WTC11 (cell line): ENCODE results near the gene CAMTA1. TPM values are rescaled to one million over a fixed set of nuclear protein-coding genes. Genes with fewer than 3 reads are reported as not detected.

Experiments used
- ATAC-seq: fragments of 200-7000 bp; cut with Tn5 transposase; 2 replicates; pipeline ENCODE4 v1.10.0; 2021; ENCODE audit warnings: mild to moderate bottlenecking, moderate library complexity
- CTCF ChIA-PET: fragments of 300-600 bp; sonication (Branson Sonifier 250); formaldehyde crosslinking; loops from one replicate; lab custom pipeline; 2021; ENCODE audit warnings: antibody characterized with exemption; lab: Charles Lee
- POLR2A ChIA-PET: fragments of 350-600 bp; sonication (Branson Sonifier 250); formaldehyde crosslinking; loops from one replicate; lab custom pipeline; 2021; ENCODE audit warnings: antibody characterized with exemption; lab: Charles Lee
- DNase-seq: peaks from one replicate; pipeline ENCODE4 v3.0.0; 2021; ENCODE audit warnings: low spot score
- H3K27ac Mint-ChIP-seq: 2 replicates; pipeline ENCODE4 v1.8.0; 2021; ENCODE audit warnings: mixed read lengths
- H3K27me3 Mint-ChIP-seq: 2 replicates; pipeline ENCODE4 v1.8.0; 2021; ENCODE audit warnings: low read depth, mild to moderate bottlenecking, moderate library complexity, mixed read lengths
- H3K36me3 Mint-ChIP-seq: 2 replicates; pipeline ENCODE4 v1.8.0; 2021; ENCODE audit warnings: mixed read lengths
- H3K4me1 Mint-ChIP-seq: 2 replicates; pipeline ENCODE4 v1.8.0; 2022; ENCODE audit warnings: mixed read lengths
- H3K4me3 Mint-ChIP-seq: 2 replicates; pipeline ENCODE4 v1.8.0; 2021; ENCODE audit warnings: mild to moderate bottlenecking, moderate library complexity, mixed read lengths
- H3K9me3 Mint-ChIP-seq: 2 replicates; pipeline ENCODE4 v1.8.0; 2021; ENCODE audit warnings: mixed read lengths
- ATF1 ChIP-seq: sonication (generic); formaldehyde crosslinking; IDR thresholded peaks from 2 replicates; pipeline ENCODE4 v1.8.1; 2023; ENCODE audit warnings: mild to moderate bottlenecking, moderate library complexity, missing genetic modification reagents
- CREM ChIP-seq: sonication (generic); formaldehyde crosslinking; IDR thresholded peaks from 2 replicates; pipeline ENCODE4 v1.8.1; 2022; ENCODE audit warnings: mild to moderate bottlenecking, missing genetic modification reagents, moderate library complexity
- FOXP1 ChIP-seq: sonication (generic); formaldehyde crosslinking; IDR thresholded peaks from 2 replicates; pipeline ENCODE4 v1.8.0; 2022; ENCODE audit warnings: missing genetic modification reagents, mild to moderate bottlenecking, moderate library complexity, borderline replicate concordance
- IRF2 ChIP-seq: sonication (generic); formaldehyde crosslinking; IDR thresholded peaks from 2 replicates; pipeline ENCODE4 v1.8.0; 2022; ENCODE audit warnings: low read depth, missing genetic modification reagents, borderline replicate concordance
- MXD4 ChIP-seq: fragments of 250-450 bp; sonication (Bioruptor Pico); IDR thresholded peaks from 2 replicates; pipeline ENCODE4 v1.8.0; 2021; ENCODE audit warnings: mild to moderate bottlenecking, moderate library complexity, borderline replicate concordance
- NFE2L1 ChIP-seq: sonication (generic); formaldehyde crosslinking; IDR thresholded peaks from 2 replicates; pipeline ENCODE4 v1.8.1; 2023; ENCODE audit warnings: missing genetic modification reagents
- PRDM15 ChIP-seq: sonication (generic); formaldehyde crosslinking; IDR thresholded peaks from 2 replicates; pipeline ENCODE4 v1.8.0; 2022; ENCODE audit warnings: missing genetic modification reagents
- PRRX2 ChIP-seq: fragments of 250-450 bp; sonication (Bioruptor Pico); IDR thresholded peaks from 2 replicates; pipeline ENCODE4 v1.8.0; 2021; ENCODE audit warnings: mild to moderate bottlenecking
- TCF7 ChIP-seq: sonication (generic); formaldehyde crosslinking; IDR thresholded peaks from 2 replicates; pipeline ENCODE4 v1.8.0; 2022; ENCODE audit warnings: mild to moderate bottlenecking, low read depth, missing genetic modification reagents, moderate library complexity
- TEAD4 ChIP-seq: sonication (generic); formaldehyde crosslinking; IDR thresholded peaks from 2 replicates; pipeline ENCODE4 v1.8.0; 2022; ENCODE audit warnings: mild to moderate bottlenecking, missing genetic modification reagents
- ZNF121 ChIP-seq: sonication (generic); formaldehyde crosslinking; IDR thresholded peaks from 2 replicates; pipeline ENCODE4 v1.8.0; 2023; ENCODE audit warnings: missing genetic modification reagents
- ZNF532 ChIP-seq: fragments of 250-450 bp; sonication (Bioruptor Pico); IDR thresholded peaks from 2 replicates; pipeline ENCODE4 v1.9.0; 2021; ENCODE audit warnings: mild to moderate bottlenecking, borderline replicate concordance
- total RNA-seq: library from RNA; stranded (reverse); gene quantifications from 3 replicates; pipeline ENCODE4 v1.2.3, GENCODE V29; 2021
- TF ChIP-seq, protein P1 (sequence below): sonication (generic); formaldehyde crosslinking; IDR thresholded peaks from 2 replicates; pipeline ENCODE4 v1.8.1; 2022; ENCODE audit warnings: missing genetic modification reagents, borderline replicate concordance
- TF ChIP-seq, protein P2 (sequence below): sonication (generic); formaldehyde crosslinking; IDR thresholded peaks from 2 replicates; pipeline ENCODE4 v1.8.1; 2023; ENCODE audit warnings: mild to moderate bottlenecking, missing genetic modification reagents, borderline replicate concordance
- TF ChIP-seq, protein P3 (sequence below): sonication (generic); formaldehyde crosslinking; IDR thresholded peaks from 2 replicates; pipeline ENCODE4 v1.8.0; 2023; ENCODE audit warnings: missing genetic modification reagents

CAMTA1 gene
- total RNA-seq, 1 experiment from 2014 or later, result 86.4 TPM

DNA sequence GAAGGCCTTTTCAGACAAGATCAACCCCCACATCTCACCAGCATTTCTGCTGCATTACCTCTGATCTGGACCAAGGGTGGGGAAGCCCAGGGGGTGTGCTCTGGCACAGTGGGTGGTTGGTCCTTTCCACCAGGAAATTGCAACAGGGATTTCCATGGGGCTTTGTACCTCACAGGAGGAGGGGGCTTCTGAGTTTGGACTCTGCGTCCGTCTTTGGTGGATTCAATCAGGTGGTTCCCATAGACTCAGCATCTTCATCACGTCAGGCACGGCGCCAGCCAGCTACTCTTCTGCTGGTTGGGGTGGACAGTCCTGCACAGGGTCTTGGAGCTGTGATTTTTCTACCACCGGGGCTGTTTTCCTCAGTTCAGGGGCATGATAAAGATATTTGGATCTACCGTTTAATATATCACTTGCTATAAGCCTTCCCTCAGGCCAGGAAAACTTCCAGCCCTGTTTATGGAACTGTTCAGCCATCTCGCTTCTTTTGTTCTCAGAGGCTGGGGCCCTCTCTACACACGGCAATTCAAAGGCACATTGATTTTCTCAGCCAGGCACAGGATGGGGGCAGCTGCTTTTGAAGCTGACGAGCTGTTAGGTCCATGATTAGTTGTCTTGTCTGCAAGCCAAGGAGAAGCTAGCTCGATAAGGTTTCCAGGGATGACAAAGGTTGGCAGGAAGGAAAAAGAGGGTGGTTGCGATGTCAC lies 467.3 kb downstream of the CAMTA1 start (continued):
- TF ChIP-seq ZNF532 (CRISPR knock-in tag) (no peak), MXD4 (CRISPR knock-in tag) (no peak), FOXP1 (CRISPR knock-in tag) (no peak), TCF7 (CRISPR knock-in tag) (no peak), IRF2 (CRISPR knock-in tag) (no peak), ATF1 (no peak), ZNF121 (no peak)
- TF ChIP-seq, protein P1, sequence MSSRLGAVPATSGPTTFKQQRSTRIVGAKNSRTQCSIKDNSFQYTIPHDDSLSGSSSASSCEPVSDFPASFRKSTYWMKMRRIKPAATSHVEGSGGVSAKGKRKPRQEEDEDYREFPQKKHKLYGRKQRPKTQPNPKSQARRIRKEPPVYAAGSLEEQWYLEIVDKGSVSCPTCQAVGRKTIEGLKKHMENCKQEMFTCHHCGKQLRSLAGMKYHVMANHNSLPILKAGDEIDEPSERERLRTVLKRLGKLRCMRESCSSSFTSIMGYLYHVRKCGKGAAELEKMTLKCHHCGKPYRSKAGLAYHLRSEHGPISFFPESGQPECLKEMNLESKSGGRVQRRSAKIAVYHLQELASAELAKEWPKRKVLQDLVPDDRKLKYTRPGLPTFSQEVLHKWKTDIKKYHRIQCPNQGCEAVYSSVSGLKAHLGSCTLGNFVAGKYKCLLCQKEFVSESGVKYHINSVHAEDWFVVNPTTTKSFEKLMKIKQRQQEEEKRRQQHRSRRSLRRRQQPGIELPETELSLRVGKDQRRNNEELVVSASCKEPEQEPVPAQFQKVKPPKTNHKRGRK, result no peak

DNA sequence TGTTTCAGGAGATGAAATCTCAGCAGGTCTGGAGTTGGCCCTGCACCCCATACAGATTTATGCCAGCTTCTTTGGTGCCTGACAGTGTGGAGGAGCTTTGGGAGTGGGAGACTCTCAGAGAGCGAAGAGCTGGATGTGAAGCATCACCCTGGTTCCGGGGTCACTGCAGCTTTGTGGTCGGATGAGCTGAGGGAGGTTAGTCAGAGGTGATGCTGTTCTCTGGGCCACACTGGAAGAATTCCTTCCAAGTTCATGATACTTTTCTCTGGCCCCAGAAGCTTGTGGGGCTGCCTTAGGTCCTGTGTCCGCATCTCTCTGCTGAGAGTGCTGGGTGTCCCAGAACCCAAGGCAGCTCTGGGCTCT lies 467.8 kb downstream of the CAMTA1 start:
- DNase-seq (no peak), ATAC-seq (no peak)
- CTCF ChIA-PET, result interaction anchor here (1.1 kb wide), 1 partner anchor 416 kb away, joined by 3 read pairs; no protein-coding TSS in a partner anchor
- TF ChIP-seq PRDM15 (CRISPR knock-in tag), result no peak
- no peak for TF ChIP-seq NFE2L1 (CRISPR knock-in tag)
- TF ChIP-seq, protein P2, sequence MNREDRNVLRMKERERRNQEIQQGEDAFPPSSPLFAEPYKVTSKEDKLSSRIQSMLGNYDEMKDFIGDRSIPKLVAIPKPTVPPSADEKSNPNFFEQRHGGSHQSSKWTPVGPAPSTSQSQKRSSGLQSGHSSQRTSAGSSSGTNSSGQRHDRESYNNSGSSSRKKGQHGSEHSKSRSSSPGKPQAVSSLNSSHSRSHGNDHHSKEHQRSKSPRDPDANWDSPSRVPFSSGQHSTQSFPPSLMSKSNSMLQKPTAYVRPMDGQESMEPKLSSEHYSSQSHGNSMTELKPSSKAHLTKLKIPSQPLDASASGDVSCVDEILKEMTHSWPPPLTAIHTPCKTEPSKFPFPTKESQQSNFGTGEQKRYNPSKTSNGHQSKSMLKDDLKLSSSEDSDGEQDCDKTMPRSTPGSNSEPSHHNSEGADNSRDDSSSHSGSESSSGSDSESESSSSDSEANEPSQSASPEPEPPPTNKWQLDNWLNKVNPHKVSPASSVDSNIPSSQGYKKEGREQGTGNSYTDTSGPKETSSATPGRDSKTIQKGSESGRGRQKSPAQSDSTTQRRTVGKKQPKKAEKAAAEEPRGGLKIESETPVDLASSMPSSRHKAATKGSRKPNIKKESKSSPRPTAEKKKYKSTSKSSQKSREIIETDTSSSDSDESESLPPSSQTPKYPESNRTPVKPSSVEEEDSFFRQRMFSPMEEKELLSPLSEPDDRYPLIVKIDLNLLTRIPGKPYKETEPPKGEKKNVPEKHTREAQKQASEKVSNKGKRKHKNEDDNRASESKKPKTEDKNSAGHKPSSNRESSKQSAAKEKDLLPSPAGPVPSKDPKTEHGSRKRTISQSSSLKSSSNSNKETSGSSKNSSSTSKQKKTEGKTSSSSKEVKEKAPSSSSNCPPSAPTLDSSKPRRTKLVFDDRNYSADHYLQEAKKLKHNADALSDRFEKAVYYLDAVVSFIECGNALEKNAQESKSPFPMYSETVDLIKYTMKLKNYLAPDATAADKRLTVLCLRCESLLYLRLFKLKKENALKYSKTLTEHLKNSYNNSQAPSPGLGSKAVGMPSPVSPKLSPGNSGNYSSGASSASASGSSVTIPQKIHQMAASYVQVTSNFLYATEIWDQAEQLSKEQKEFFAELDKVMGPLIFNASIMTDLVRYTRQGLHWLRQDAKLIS (CRISPR knock-in tag), result no peak
- no peak for TF ChIP-seq PRRX2
- TF ChIP-seq, protein P3, sequence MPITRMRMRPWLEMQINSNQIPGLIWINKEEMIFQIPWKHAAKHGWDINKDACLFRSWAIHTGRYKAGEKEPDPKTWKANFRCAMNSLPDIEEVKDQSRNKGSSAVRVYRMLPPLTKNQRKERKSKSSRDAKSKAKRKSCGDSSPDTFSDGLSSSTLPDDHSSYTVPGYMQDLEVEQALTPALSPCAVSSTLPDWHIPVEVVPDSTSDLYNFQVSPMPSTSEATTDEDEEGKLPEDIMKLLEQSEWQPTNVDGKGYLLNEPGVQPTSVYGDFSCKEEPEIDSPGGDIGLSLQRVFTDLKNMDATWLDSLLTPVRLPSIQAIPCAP (CRISPR knock-in tag), result no peak
- no peak for TF ChIP-seq CREM (CRISPR knock-in tag)
- TF ChIP-seq TEAD4, result no peak
- POLR2A ChIA-PET, result no interaction called here
- Mint-ChIP-seq H3K27me3 (no peaks in the 10 kb centered on the region), H3K9me3 (no peaks in the 10 kb centered on the region), H3K36me3 (no peaks in the 10 kb centered on the region), H3K4me3 (no peak overlapping the region), H3K4me1 (peaks cover 23% of the 10 kb centered on the region), H3K27ac (no peak overlapping the region)
